GM18870 (cell line): Measurements from ENCODE around the gene TYMP.

Experiments used
- ATAC-seq: cut with Tn5 transposase; IDR thresholded peaks from one replicate; pipeline ENCODE4 v1.9.1; 2021; ENCODE audit warnings: moderate library complexity; ENCODE audit not compliant: unreplicated experiment

TYMP gene

GRCh38 chr22:50485221-50486131, 44.3 kb downstream of the TYMP start:
- ATAC-seq, result no peak

- no peak for ATAC-seq
Measured at GRCh38 chr22:50483977-50484853, 45.6 kb downstream of the TYMP start.

DNA sequence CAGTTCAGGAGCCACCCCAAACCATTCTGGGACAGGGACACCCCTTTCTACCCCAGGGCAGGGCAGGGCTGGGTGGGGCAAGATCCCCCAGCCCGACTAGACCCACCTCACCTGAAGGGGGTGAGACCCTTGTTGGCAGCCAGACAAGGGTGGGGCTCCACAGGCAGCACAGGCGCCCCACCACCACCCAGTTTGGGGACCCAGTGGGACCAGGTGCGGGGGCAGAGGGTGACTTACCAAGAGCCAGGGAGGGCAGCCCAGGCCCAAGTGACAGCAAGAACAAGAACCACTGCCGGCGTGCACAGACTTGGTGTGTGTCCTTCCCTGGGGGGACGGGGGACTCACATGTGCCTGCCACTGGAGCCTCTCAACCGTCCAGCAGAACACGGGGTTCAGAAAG, 46.3 kb downstream of the TYMP start:
- no peak for ATAC-seq

DNA sequence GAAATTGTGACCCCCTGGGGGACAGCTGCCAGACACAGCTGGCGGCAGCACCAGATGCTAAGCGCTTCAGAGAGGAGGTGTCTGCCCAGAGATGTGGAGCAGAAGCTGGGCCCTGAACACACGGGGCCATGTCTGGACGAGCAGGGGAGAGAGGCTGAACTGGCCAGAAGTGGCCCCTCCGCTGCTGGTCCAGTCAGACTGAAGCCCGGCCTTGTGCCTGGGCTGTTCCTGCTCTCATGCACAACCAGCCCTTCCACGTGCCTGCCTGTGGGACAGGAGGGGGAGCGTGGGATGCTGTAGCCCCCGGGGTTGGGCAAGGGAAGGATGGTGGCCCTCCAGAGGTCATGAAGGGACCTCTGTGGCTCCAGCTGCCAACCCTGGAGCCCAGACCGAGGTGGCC, 46.7 kb downstream of the TYMP start:
- ATAC-seq, result no peak

GRCh38 chr22:50482107-50483074, 47.4 kb downstream of the TYMP start:
- no peak for ATAC-seq

- ATAC-seq, result no peak
Measured at GRCh38 chr22:50481440-50482106, 48.2 kb downstream of the TYMP start, which contains the start of gene ADM2. ADM2 (plus strand) TSS chr22:50481543; CDS start chr22:50481848, 305 bp downstream.

DNA sequence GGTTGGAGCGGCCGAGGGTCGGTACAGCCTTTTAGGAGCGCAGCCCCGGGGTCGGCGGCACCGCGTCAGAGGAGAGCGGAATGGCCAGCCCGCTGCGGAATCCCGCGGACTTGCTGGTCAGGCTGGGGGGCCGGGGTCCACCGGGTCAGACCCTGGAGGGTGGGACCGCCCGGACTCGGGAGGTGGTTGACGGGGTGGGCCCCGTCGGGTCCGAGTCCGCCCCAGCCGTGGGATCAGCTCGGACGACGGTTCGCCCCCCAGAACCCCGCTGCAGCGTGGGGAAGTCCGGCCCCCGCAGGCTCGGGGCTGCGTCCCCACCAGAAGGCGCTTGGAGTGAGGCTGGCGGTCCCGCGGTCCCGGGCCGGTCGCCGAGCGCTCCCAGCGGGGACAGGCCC, 48.8 kb downstream of the TYMP start:
- no peak for ATAC-seq

- ATAC-seq, result no peak
Measured at GRCh38 chr22:50479721-50480120, 50.1 kb downstream of the TYMP start.

DNA sequence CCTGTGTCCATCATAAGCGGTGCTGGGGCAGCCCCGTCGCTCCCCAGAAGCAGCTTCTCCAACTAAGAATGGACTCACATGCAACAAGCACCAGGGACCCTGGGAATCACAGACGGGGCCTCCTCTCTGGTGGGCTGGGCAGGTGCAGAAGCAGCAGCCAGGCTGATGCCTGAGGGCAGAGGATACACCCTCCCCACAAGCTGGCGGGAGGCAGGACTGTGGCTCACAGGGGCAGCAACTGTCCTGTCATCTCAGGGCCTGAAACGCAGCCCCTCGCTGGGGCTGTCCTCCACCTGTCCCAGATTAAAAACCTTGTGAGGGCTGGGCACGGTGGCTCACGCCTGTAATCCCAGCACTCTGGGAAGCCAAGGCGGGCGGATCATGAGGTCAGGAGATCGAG, 51.9 kb downstream of the TYMP start:
- ATAC-seq, result no peak

DNA sequence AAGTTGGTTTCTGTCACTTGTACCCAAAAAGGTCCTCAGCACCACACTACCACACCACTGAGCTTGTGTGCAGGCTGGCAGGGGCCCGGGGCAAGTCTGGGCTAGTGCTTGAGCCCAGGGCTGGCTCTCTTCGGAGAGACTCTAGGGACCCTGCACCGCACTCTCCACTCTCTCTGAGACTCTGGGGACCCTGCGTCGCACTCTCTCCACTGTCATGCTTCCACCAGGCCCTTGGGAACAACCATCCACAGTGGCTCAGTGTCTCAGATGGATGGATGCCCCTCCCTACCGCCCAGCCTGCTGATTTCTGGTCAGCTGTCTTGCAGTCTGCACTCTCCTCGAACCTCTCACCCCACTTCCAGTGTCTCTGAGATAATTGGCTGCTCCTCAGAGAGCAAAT, 52.9 kb downstream of the TYMP start:
- no peak for ATAC-seq
